ENCODE data around the gene CST7.

DNA sequence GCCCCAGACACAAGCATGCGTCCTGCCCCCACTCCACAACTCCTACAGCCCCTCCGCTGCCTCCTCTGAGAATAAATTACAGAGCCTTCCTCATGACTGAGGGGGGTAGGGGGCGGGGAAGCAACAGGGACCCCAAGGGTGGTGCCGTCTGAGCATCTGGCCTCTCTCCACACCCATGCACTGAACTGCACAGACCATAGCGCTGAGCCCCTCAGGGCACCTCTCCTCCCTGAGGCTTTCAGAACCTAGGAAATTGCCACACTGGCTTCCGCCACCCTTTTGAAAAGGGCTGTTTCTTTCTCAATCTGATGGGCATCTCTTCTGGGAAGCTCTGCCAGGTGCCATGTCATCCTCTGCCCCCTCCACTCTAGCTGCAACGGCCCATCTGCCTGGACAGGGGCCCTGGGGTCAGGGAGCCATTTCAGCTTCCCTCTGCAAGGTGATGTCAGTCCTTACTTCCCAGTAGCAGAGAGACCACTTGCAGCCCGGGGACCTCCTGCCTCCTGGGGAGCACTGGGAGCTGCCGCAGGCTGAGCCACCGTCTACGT lies 2.5 kb downstream of the CST7 start:
- TF ChIP-seq TAF1 (IDR thresholded peaks at IDR 0.05; ENCODE audit: borderline replicate concordance, insufficient read depth, low read length): no peak
- TF ChIP-seq SIN3A (IDR thresholded peaks at IDR 0.05; ENCODE audit: borderline replicate concordance, insufficient read depth, low read length): no peak

Data from PFSK-1 (cell line).